Measurements from ENCODE around the gene HOXA3. TPM values are rescaled to one million over a fixed set of nuclear protein-coding genes. Genes with fewer than 3 reads are reported as not detected.

HOXA3 gene
- total RNA-seq (2021; fragmentation: NEBNext Ultra II Directional; extraction: Animal tissue kit (Norgen Biotek cat#: 25700)) (not detected in 2 replicates), polyA plus RNA-seq (2011; rRNA removed) (not detected in 2 replicates), polyA minus RNA-seq (2011; rRNA and poly(A)+ RNA removed) (not detected in 2 replicates)
- not detected for polyA plus RNA-seq (2011; cell fraction: cytosol; rRNA removed)
- not detected for polyA plus RNA-seq (2011; cell fraction: nucleus; rRNA removed)
- polyA plus RNA-seq (2012, experiment 1 of 2), result not detected in 4 replicates
- not detected for polyA plus RNA-seq (2012, experiment 2 of 2)
- polyA plus RNA-seq (2013, experiment 1 of 2), result not detected
- not detected for polyA plus RNA-seq (2013, experiment 2 of 2)
- polyA minus RNA-seq (2011; cell fraction: cytosol; rRNA and poly(A)+ RNA removed), result not detected
- not detected for polyA minus RNA-seq (2011; cell fraction: nucleus; rRNA and poly(A)+ RNA removed)
- long read RNA-seq, experiment 1, result 0 reads
- long read RNA-seq, experiment 2, result 0 reads

DNA sequence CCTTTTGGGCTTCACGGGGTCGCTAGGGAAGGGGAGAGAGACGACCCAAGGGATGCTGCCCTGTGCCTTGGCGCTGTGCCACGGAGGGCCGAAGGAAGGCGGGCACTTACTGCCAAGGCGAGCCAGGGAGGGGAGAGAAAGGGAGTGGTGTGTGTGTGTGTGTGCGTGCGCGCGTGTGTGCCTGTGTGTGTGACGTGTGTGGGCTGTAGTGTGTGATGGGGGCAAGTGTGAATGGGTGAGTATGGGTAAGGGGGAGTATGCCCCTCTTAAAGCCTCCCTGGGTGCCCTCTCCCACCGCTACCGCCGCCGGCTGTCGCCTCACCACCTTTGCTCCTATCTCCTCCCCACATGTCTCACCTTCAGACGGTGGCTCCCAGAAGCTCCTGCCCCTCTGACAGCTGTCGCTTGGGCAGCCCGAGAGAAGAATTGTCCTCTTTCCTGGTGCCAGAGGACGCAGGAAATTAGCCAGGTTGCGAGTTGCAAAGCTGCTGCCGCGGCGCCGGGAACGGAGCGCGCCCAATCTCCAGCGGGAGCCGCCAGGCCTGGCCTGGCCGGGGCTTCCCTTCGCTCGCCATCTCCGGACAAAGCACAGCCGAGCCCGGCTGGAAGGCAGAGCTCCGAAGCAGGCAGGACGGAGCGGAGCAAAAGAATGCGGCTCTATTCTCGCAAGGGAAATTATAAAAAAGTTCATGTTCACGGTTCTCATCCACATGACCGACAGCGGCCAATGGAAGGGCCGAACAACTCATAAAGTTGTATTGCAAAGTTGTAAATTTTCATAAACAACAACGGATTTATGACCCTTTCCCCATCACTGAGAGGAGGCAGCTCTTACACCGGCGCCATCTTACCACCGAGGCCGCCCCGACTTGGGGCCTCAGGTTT, at the start of gene HOXA3:
TSS of gene HOXA3 (minus strand) at position 653 of the 885 bp plus-strand sequence. CDS start 41,943 bp downstream, outside the sequence.
- WGBS, 2 experiments (ENCODE audit: extremely low coverage in 1 of 2, insufficient coverage in 1 of 2, insufficient read length in 1 of 2, insufficient replicate concordance in 2 of 2, low coverage in 1 of 2, low lambda C conversion rate in 2 of 2, missing lambda C conversion rate in 1 of 2), result 15% methylated on average over 48 of the region's 53 CpGs; no CpG with 5 or more reads in 1 of the 2 experiments
- H3K27ac ChIP-seq (ENCODE audit: low read depth, low read length), result no peak within 1 kb of the TSS
- ChIA-PET CTCF (ENCODE audit: partially characterized antibody) (interaction anchor here (0.8 to 12.5 kb wide), 11 partner anchors 7 to 472 kb away, joined by 3 to 123 read pairs (median 4); partner anchors contain the start of genes HOXA1, HOXA4, HOXA5 and HOXA9), POLR2A (ENCODE audit: partially characterized antibody) (interaction anchor here (1.9 kb wide), 1 partner anchor 9 kb away, joined by 5 read pairs; the partner anchor contains the start of gene HOXA5)
- H3K4me2 ChIP-seq (ENCODE audit: insufficient read depth in 1 of 2, low read depth in 2 of 2, low read length in 2 of 2), result peak within 1 kb of the TSS in 1 of 2 experiments; percentile 58; a peak in 3 of 4 replicates
- no peak within 1 kb of the TSS for H3K18ac ChIP-seq (ENCODE audit: extremely low read depth, low read length)
- H4K91ac ChIP-seq (replicated peaks; ENCODE audit: insufficient read length, low read length), result no peak within 1 kb of the TSS
- peaks cover 0 to 10% of the 10 kb centered on the region in 2 experiments; a peak in 1 of 4 replicates for H3K9me3 ChIP-seq (ENCODE audit: insufficient read depth in 2 of 2, low read depth in 1 of 2, low read length in 1 of 2)
- FAIRE-seq (no peak), DNase-seq (ENCODE audit: low read depth in 1 of 2, low spot score in 2 of 2) (peak in 1 of 2 experiments; percentile 63)
- no peak within 1 kb of the TSS for H2BK5ac ChIP-seq (ENCODE audit: low read depth, low read length)
- no peak within 1 kb of the TSS for H3K14ac ChIP-seq (ENCODE audit: insufficient read length)
- no peak within 1 kb of the TSS for H3K56ac ChIP-seq (replicated peaks; ENCODE audit: insufficient read length, low read depth, low read length)
- no peak within 1 kb of the TSS for H2BK120ac ChIP-seq (replicated peaks; ENCODE audit: low read depth, low read length)
- peaks cover 98 to 100% (median 100%) of the 10 kb centered on the region in 4 experiments for H3K27me3 ChIP-seq (replicated peaks in 1 of 4; ENCODE audit: control insufficient read depth in 3 of 4, extremely low read depth in 1 of 4, insufficient read depth in 3 of 4, low read length in 3 of 4)
- H3K4me1 ChIP-seq (replicated peaks in 1 of 4; ENCODE audit: control insufficient read depth in 3 of 4, insufficient read depth in 4 of 4, low read length in 3 of 4), result peaks cover 0 to 8% (median 3%) of the 10 kb centered on the region in 4 experiments; a peak in 4 of 7 replicates
- H3K79me2 ChIP-seq (ENCODE audit: control insufficient read depth in 1 of 2, insufficient read depth in 2 of 2, low read length in 2 of 2), result no peaks in the 10 kb centered on the region
- peak within 1 kb of the TSS; percentile 48; the same call in 1 of the 2 replicates for H2AK5ac ChIP-seq (ENCODE audit: low read depth, low read length)
- H2AFZ ChIP-seq (ENCODE audit: low read length), result no peak within 1 kb of the TSS
- TF ChIP-seq CBX8 (IDR thresholded peaks at IDR 0.05; ENCODE audit: borderline replicate concordance, low read depth, low read length) (no peak), EZH2 (IDR thresholded peaks at IDR 0.05; ENCODE audit: low read depth, low read length, severe bottlenecking) (peak; percentile 97), SUZ12 (IDR thresholded peaks at IDR 0.05; ENCODE audit: low read length) (peak; percentile 93)
- TF ChIP-seq, protein P1, sequence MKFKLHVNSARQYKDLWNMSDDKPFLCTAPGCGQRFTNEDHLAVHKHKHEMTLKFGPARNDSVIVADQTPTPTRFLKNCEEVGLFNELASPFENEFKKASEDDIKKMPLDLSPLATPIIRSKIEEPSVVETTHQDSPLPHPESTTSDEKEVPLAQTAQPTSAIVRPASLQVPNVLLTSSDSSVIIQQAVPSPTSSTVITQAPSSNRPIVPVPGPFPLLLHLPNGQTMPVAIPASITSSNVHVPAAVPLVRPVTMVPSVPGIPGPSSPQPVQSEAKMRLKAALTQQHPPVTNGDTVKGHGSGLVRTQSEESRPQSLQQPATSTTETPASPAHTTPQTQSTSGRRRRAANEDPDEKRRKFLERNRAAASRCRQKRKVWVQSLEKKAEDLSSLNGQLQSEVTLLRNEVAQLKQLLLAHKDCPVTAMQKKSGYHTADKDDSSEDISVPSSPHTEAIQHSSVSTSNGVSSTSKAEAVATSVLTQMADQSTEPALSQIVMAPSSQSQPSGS (IDR thresholded peaks at IDR 0.05; ENCODE audit: low read length), result no peak
- peaks cover 2% of the 10 kb centered on the region; the same call in 1 of the 2 replicates for H3K23me2 ChIP-seq (ENCODE audit: low read depth, low read length)
- no peak within 1 kb of the TSS for H2BK20ac ChIP-seq (ENCODE audit: low read length)
- H3K4ac ChIP-seq (replicated peaks; ENCODE audit: insufficient read length, low read depth, low read length), result no peak within 1 kb of the TSS
- no peak within 1 kb of the TSS for H4K5ac ChIP-seq (ENCODE audit: insufficient read length, low read depth, low read length)
- H3K4me3 ChIP-seq (ENCODE audit: extremely low read depth in 1 of 4, insufficient read depth in 2 of 4, low read depth in 3 of 4, low read length in 4 of 4), result peak within 1 kb of the TSS in 1 of 4 experiments; percentile 19; a peak in 1 of 8 replicates
- peaks cover 0 to 14% (median 0%) of the 10 kb centered on the region in 4 experiments; a peak in 1 of 8 replicates for H3K36me3 ChIP-seq (ENCODE audit: control insufficient read depth in 2 of 4, insufficient read depth in 4 of 4, low read length in 3 of 4)
- no peak within 1 kb of the TSS for H4K8ac ChIP-seq (ENCODE audit: extremely low read depth, insufficient read depth, low read length)
- H4K20me1 ChIP-seq (replicated peaks in 1 of 2; ENCODE audit: control insufficient read depth in 1 of 2, insufficient read depth in 2 of 2, low read length in 2 of 2), result peaks cover 29 to 47% of the 10 kb centered on the region in 2 experiments
- no peak within 1 kb of the TSS for H3K23ac ChIP-seq (ENCODE audit: insufficient read length)
- no peak within 1 kb of the TSS for H2BK12ac ChIP-seq (ENCODE audit: low read depth, low read length)
- H3K9ac ChIP-seq (replicated peaks in 1 of 4; ENCODE audit: extremely low read depth in 1 of 4, low read depth in 3 of 4, low read length in 3 of 4), result no peak within 1 kb of the TSS
- H3K79me1 ChIP-seq (ENCODE audit: low read depth, low read length), result no peaks in the 10 kb centered on the region
- no peak within 1 kb of the TSS for H2BK15ac ChIP-seq (ENCODE audit: low read length)
